ENCODE results near the gene UBR4.

UBR4 gene

GRCh38 chr1:19177811-19178210 is 32.3 kb downstream of the UBR4 start:
- no peak for ATAC-seq
- TF ChIP-seq CSDC2 (CRISPR knock-in tag; IDR thresholded peaks at IDR 0.05) (no peak), OSR1 (CRISPR knock-in tag; IDR thresholded peaks at IDR 0.05) (no peak), TSHZ2 (CRISPR knock-in tag; IDR thresholded peaks at IDR 0.05) (no peak), ZFP3 (CRISPR knock-in tag; IDR thresholded peaks at IDR 0.05) (no peak), PPARA (CRISPR knock-in tag; IDR thresholded peaks at IDR 0.05; ENCODE audit: borderline replicate concordance) (no peak), SNAI2 (CRISPR knock-in tag; IDR thresholded peaks at IDR 0.05) (no peak), PATZ1 (CRISPR knock-in tag; IDR thresholded peaks at IDR 0.05; ENCODE audit: borderline replicate concordance) (no peak), TCF4 (CRISPR knock-in tag; IDR thresholded peaks at IDR 0.05; ENCODE audit: borderline replicate concordance) (no peak), ISL1 (CRISPR knock-in tag; IDR thresholded peaks at IDR 0.05) (no peak), ZFP30 (CRISPR knock-in tag; IDR thresholded peaks at IDR 0.05) (no peak), POU6F1 (CRISPR knock-in tag; IDR thresholded peaks at IDR 0.05; ENCODE audit: borderline replicate concordance, low read depth) (no peak), BACH2 (CRISPR knock-in tag; IDR thresholded peaks at IDR 0.05; ENCODE audit: borderline replicate concordance) (no peak), ARNTL (CRISPR knock-in tag; IDR thresholded peaks at IDR 0.05; ENCODE audit: borderline replicate concordance, low read depth) (no peak), RARB (CRISPR knock-in tag; IDR thresholded peaks at IDR 0.05) (no peak), ZNF8 (CRISPR knock-in tag; IDR thresholded peaks at IDR 0.05) (no peak), GLIS3 (CRISPR knock-in tag; IDR thresholded peaks at IDR 0.05) (no peak), CSRNP3 (CRISPR knock-in tag; IDR thresholded peaks at IDR 0.05) (no peak)

GRCh38 chr1:19169642-19170041 is 40.4 kb downstream of the UBR4 start:
- peak; percentile 68 for ATAC-seq
- TF ChIP-seq ZNF8 (CRISPR knock-in tag; IDR thresholded peaks at IDR 0.05) (no peak), GLIS3 (CRISPR knock-in tag; IDR thresholded peaks at IDR 0.05) (no peak), RARB (CRISPR knock-in tag; IDR thresholded peaks at IDR 0.05) (no peak), TSHZ2 (CRISPR knock-in tag; IDR thresholded peaks at IDR 0.05) (no peak), ZC3H10 (CRISPR knock-in tag; IDR thresholded peaks at IDR 0.05) (no peak), ZFP30 (CRISPR knock-in tag; IDR thresholded peaks at IDR 0.05) (no peak), ZNF70 (CRISPR knock-in tag; IDR thresholded peaks at IDR 0.05) (no peak), ISL1 (CRISPR knock-in tag; IDR thresholded peaks at IDR 0.05) (no peak), TCF4 (CRISPR knock-in tag; IDR thresholded peaks at IDR 0.05; ENCODE audit: borderline replicate concordance) (no peak), CSRNP3 (CRISPR knock-in tag; IDR thresholded peaks at IDR 0.05) (no peak), BACH2 (CRISPR knock-in tag; IDR thresholded peaks at IDR 0.05; ENCODE audit: borderline replicate concordance) (no peak), CSDC2 (CRISPR knock-in tag; IDR thresholded peaks at IDR 0.05) (no peak), OSR1 (CRISPR knock-in tag; IDR thresholded peaks at IDR 0.05) (no peak), CREB5 (CRISPR knock-in tag; IDR thresholded peaks at IDR 0.05; ENCODE audit: low read depth) (no peak), ZFP3 (CRISPR knock-in tag; IDR thresholded peaks at IDR 0.05) (no peak)
